K562 (cell line): ENCODE data around the gene ATAD3C. TPM values are rescaled to one million over a fixed set of nuclear protein-coding genes. Genes with fewer than 3 reads are reported as not detected.

Experiments used
- DEAF1 ChIP-seq: fragments of 450-650 bp; formaldehyde crosslinking; IDR thresholded peaks from 2 replicates; pipeline ENCODE4 v1.4.0; 2020; ENCODE audit warnings: mild to moderate bottlenecking, moderate library complexity
- HDAC2 ChIP-seq: fragments of 450-650 bp; IDR thresholded peaks from 2 replicates; pipeline ENCODE4 v1.6.1; 2016; ENCODE audit warnings: mild to moderate bottlenecking
- NFATC3 ChIP-seq: fragments of 450-650 bp; IDR thresholded peaks from 2 replicates; pipeline ENCODE4 v1.6.1; 2017; ENCODE audit warnings: mild to moderate bottlenecking
- NR1H2 ChIP-seq: sonication (generic); formaldehyde crosslinking; IDR thresholded peaks from 2 replicates; pipeline ENCODE4 v1.4.0; 2020; ENCODE audit warnings: mild to moderate bottlenecking, missing genetic modification reagents
- NR2C2 ChIP-seq, 2 experiments: fragments of 200-800 bp in 1 of 2; sonication (Bioruptor generic) in 1 of 2; sonication (generic) in 1 of 2; formaldehyde crosslinking in 1 of 2; IDR thresholded peaks; 2 replicates each; pipeline versions ENCODE4 v1.6.1 to v1.8.0; 2016 to 2022; ENCODE audit warnings: mild to moderate bottlenecking in 1 of 2, missing compliant biosample characterization in 1 of 2, missing genetic modification characterization in 1 of 2, missing genetic modification reagents in 1 of 2
- RBM15 ChIP-seq: fragments of 200-400 bp; formaldehyde crosslinking; IDR thresholded peaks from 2 replicates; pipeline ENCODE4 v1.6.1; 2018; ENCODE audit warnings: mild to moderate bottlenecking, low read length, moderate library complexity; ENCODE audit not compliant: insufficient read depth
- SAFB2 ChIP-seq: fragments of 200-400 bp; formaldehyde crosslinking; IDR thresholded peaks from 2 replicates; pipeline ENCODE4 v1.6.1; 2018; ENCODE audit warnings: borderline replicate concordance, low read length, low read depth, moderate library complexity; ENCODE audit not compliant: severe bottlenecking
- SREBF1 ChIP-seq: fragments of 150-350 bp; IDR thresholded peaks from 2 replicates; pipeline ENCODE4 v1.6.1; 2014; ENCODE audit warnings: antibody characterized with exemption, low read depth, low read length, borderline replicate concordance
- TARDBP ChIP-seq: fragments of 450-650 bp; IDR thresholded peaks from 2 replicates; pipeline ENCODE4 v1.6.1; 2016
- ZNF121 ChIP-seq: sonication (generic); formaldehyde crosslinking; conservative IDR thresholded peaks from 2 replicates; pipeline ENCODE4 v1.8.0; 2022; ENCODE audit warnings: missing genetic modification reagents
- ZNF583 ChIP-seq: fragments of 250-450 bp; sonication (Bioruptor Pico); IDR thresholded peaks from 2 replicates; pipeline ENCODE4 v1.4.0; 2020
- polyA plus RNA-seq, 8 experiments: library from polyadenylated mRNA; depleted of rRNA in 4 of 8; stranded (reverse) in 5 of 8; unstranded in 3 of 8; fragments of >200 nt; fragmentation: Nextera tagmentation in 2 of 8; fragmentation: Illumina TruSeq in 1 of 8; extraction: Ambion mirVana in 2 of 8; extraction: Trizol in 1 of 8; gene quantifications; 2 replicates each; pipeline versions ENCODE4 v1.2.1 to v1.2.3, GENCODE V29; 2011 to 2014; ENCODE audit warnings: inconsistent platforms in 1 of 8, missing spikeins in 1 of 8
- total RNA-seq, 7 experiments: library from RNA; depleted of rRNA in 6 of 7; stranded (reverse); fragments of >200 nt in 6 of 7; fragmentation: Illumina TruSeq in 2 of 7; extraction: Trizol in 2 of 7; gene quantifications; 2 replicates each; pipeline versions ENCODE4 v1.2.1 to v1.2.3, GENCODE V29; 2011 to 2021; ENCODE audit warnings: low replicate concordance in 1 of 7
- TF ChIP-seq, protein P1 (sequence below): sonication (generic); formaldehyde crosslinking; IDR thresholded peaks from 2 replicates; pipeline ENCODE4 v1.8.0; 2022; ENCODE audit warnings: missing genetic modification reagents, mild to moderate bottlenecking, borderline replicate concordance
- TF ChIP-seq, protein P2 (sequence below): sonication (generic); formaldehyde crosslinking; IDR thresholded peaks from 2 replicates; pipeline ENCODE4 v1.8.1; 2023; ENCODE audit warnings: mild to moderate bottlenecking, missing genetic modification reagents, moderate library complexity
- TF ChIP-seq, protein P3 (sequence below): fragments of 250-450 bp; sonication (Bioruptor Pico); IDR thresholded peaks from 2 replicates; pipeline ENCODE4 v1.5.0; 2020; ENCODE audit warnings: mild to moderate bottlenecking
- TF ChIP-seq, protein P4 (sequence below): fragments of 250-450 bp; sonication (Bioruptor Pico); IDR thresholded peaks from 2 replicates; pipeline ENCODE4 v1.4.0; 2020; ENCODE audit warnings: mild to moderate bottlenecking, moderate library complexity

Gene ATAD3C
- total and polyA plus RNA-seq, 9 of the 15 experiments (the other 6 are each of a cell fraction or from before 2014, with no cell fraction given) = 0.03 to 0.18 TPM; not detected in 7

- TF ChIP-seq TARDBP = peak; percentile 89
- peak; percentile 89 for TF ChIP-seq HDAC2
- 0 out of 2 replicates have a peak, but pooled peaks have one; percentile 67 for TF ChIP-seq NR1H2 (CRISPR knock-in tag)
- TF ChIP-seq DEAF1 (CRISPR knock-in tag) = no peak
- TF ChIP-seq, protein P1, sequence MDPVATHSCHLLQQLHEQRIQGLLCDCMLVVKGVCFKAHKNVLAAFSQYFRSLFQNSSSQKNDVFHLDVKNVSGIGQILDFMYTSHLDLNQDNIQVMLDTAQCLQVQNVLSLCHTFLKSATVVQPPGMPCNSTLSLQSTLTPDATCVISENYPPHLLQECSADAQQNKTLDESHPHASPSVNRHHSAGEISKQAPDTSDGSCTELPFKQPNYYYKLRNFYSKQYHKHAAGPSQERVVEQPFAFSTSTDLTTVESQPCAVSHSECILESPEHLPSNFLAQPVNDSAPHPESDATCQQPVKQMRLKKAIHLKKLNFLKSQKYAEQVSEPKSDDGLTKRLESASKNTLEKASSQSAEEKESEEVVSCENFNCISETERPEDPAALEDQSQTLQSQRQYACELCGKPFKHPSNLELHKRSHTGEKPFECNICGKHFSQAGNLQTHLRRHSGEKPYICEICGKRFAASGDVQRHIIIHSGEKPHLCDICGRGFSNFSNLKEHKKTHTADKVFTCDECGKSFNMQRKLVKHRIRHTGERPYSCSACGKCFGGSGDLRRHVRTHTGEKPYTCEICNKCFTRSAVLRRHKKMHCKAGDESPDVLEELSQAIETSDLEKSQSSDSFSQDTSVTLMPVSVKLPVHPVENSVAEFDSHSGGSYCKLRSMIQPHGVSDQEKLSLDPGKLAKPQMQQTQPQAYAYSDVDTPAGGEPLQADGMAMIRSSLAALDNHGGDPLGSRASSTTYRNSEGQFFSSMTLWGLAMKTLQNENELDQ (CRISPR knock-in tag) = no peak
- TF ChIP-seq, protein P2, sequence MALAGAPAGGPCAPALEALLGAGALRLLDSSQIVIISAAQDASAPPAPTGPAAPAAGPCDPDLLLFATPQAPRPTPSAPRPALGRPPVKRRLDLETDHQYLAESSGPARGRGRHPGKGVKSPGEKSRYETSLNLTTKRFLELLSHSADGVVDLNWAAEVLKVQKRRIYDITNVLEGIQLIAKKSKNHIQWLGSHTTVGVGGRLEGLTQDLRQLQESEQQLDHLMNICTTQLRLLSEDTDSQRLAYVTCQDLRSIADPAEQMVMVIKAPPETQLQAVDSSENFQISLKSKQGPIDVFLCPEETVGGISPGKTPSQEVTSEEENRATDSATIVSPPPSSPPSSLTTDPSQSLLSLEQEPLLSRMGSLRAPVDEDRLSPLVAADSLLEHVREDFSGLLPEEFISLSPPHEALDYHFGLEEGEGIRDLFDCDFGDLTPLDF = peak; percentile 90
- TF ChIP-seq ZNF583 (CRISPR knock-in tag) = no peak
- no peak for TF ChIP-seq SAFB2
- no peak for TF ChIP-seq RBM15
- no peak for TF ChIP-seq NFATC3
- TF ChIP-seq SREBF1 = no peak
- TF ChIP-seq, protein P3, sequence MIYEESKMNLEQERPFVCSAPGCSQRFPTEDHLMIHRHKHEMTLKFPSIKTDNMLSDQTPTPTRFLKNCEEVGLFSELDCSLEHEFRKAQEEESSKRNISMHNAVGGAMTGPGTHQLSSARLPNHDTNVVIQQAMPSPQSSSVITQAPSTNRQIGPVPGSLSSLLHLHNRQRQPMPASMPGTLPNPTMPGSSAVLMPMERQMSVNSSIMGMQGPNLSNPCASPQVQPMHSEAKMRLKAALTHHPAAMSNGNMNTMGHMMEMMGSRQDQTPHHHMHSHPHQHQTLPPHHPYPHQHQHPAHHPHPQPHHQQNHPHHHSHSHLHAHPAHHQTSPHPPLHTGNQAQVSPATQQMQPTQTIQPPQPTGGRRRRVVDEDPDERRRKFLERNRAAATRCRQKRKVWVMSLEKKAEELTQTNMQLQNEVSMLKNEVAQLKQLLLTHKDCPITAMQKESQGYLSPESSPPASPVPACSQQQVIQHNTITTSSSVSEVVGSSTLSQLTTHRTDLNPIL (CRISPR knock-in tag) = no peak
- TF ChIP-seq, protein P4, sequence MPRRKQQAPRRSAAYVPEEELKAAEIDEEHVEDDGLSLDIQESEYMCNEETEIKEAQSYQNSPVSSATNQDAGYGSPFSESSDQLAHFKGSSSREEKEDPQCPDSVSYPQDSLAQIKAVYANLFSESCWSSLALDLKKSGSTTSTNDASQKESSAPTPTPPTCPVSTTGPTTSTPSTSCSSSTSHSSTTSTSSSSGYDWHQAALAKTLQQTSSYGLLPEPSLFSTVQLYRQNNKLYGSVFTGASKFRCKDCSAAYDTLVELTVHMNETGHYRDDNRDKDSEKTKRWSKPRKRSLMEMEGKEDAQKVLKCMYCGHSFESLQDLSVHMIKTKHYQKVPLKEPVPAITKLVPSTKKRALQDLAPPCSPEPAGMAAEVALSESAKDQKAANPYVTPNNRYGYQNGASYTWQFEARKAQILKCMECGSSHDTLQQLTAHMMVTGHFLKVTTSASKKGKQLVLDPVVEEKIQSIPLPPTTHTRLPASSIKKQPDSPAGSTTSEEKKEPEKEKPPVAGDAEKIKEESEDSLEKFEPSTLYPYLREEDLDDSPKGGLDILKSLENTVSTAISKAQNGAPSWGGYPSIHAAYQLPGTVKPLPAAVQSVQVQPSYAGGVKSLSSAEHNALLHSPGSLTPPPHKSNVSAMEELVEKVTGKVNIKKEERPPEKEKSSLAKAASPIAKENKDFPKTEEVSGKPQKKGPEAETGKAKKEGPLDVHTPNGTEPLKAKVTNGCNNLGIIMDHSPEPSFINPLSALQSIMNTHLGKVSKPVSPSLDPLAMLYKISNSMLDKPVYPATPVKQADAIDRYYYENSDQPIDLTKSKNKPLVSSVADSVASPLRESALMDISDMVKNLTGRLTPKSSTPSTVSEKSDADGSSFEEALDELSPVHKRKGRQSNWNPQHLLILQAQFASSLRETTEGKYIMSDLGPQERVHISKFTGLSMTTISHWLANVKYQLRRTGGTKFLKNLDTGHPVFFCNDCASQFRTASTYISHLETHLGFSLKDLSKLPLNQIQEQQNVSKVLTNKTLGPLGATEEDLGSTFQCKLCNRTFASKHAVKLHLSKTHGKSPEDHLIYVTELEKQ (CRISPR knock-in tag) = no peak
- TF ChIP-seq ZNF121 (CRISPR knock-in tag) = no peak
- peak; percentile 45; the same call in 1 of the 2 replicates for TF ChIP-seq NR2C2 (CRISPR knock-in tag; IDR thresholded peaks at IDR 0.05)
- peak; percentile 74; the same call in 1 of the 2 replicates for TF ChIP-seq NR2C2 (tag; IDR thresholded peaks at IDR 0.05)
These were observed 62.2 kb downstream of the ATAD3C start, which contains the start of gene ATAD3A (continued) for GRCh38 chr1:1511533-1512285.
